ENCODE data around the gene TPGS2.

DNA sequence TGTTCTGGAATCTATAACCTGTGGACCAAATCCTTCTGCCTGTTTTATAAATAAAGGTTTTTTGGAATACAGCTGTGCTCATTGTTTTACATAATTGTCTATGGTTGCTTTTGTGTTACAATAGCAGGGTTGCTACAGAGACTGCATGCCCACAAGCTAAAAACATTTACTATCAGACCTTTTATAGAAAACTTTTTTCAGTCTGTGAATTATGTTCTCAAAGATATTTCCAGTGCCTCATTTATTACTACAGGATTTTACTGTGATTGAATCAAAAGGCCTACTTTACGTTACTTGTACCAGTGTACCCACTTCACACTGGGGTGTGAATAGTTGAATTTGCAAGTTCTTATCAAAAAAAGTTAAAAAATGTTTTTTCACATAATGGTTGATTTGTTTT, 7.1 kb upstream of the TPGS2 start:
- no peak for TF ChIP-seq CHD2 (IDR thresholded peaks at IDR 0.05; ENCODE audit: low read length, partially characterized antibody)
- TF ChIP-seq, protein P1, sequence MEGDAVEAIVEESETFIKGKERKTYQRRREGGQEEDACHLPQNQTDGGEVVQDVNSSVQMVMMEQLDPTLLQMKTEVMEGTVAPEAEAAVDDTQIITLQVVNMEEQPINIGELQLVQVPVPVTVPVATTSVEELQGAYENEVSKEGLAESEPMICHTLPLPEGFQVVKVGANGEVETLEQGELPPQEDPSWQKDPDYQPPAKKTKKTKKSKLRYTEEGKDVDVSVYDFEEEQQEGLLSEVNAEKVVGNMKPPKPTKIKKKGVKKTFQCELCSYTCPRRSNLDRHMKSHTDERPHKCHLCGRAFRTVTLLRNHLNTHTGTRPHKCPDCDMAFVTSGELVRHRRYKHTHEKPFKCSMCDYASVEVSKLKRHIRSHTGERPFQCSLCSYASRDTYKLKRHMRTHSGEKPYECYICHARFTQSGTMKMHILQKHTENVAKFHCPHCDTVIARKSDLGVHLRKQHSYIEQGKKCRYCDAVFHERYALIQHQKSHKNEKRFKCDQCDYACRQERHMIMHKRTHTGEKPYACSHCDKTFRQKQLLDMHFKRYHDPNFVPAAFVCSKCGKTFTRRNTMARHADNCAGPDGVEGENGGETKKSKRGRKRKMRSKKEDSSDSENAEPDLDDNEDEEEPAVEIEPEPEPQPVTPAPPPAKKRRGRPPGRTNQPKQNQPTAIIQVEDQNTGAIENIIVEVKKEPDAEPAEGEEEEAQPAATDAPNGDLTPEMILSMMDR (IDR thresholded peaks at IDR 0.05) = no peak
- no peak for TF ChIP-seq FOXM1 (IDR thresholded peaks at IDR 0.05; ENCODE audit: low read depth)
- TF ChIP-seq FOSL2 (IDR thresholded peaks at IDR 0.05; ENCODE audit: borderline replicate concordance, low read depth) = no peak

Measured in SK-N-SH (cell line).